LoVo (cell line): ENCODE measurements around the gene VEGFD.

ENCODE experiments used
- DNase-seq: peaks from one replicate; pipeline ENCODE4 v3.0.0-alpha.2; 2016; ENCODE audit warnings: low spot score

VEGFD gene

DNA sequence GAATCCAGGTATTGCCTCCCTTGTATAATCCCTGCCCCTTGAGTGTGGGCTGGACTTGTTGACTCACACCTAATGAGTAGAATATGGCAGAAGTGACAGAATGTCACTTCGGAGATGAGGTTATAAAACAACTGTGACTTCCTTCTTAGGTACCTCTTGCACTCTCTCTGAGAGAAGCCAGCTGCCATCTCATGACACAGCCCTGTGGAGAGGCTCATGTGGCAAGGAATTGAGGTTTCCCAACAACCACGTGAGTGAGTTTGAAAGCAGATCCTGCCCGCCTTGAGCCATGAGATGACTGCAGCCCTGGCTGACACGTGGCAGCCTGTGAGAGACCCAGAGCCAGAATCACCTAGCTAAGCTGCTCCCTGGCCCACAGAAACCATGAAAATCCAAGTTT is 82.3 kb downstream of the VEGFD start:
- DNase-seq: no peak

DNA sequence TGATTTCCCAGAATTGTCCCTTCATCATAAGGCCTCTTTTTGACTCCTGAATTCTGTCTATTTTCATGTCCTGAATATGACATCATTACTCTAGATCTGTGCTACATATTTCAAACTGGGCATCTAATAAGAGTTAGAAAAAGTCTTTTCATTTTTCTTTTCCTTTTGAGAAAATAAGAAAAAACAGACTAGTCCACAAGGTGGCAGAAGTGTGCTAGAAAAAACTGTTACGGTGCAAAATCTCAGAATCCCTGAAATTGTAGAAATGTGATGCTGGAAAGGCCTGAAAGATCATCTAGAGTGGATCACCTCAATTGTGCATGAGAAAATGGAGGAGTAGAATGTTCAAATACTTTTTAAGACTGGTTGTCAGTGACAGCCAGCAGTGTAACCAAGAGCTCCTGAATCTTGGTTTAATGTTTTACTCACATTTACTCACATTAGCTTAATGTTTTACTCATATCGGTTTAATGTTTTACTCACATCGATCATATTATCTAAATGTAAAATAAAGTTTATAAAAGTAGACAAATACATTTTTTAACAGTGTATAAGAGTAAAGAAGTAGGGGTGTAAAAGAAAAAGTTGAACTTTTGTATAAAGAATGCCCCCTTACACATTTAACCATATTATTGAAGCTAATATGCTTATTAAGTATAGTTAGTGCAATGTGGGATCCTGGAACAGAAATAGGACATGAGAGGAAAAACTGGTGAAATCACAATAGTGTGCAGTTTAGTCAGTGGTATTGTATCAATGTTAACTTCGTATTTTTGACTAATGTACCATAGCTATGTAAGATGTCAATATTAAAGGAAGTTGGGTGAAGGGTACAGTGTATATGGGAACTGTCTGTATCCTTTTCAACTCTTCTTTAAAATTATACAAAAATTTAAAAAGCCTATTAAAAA is 84.0 kb downstream of the VEGFD start:
- no peak for DNase-seq

DNA sequence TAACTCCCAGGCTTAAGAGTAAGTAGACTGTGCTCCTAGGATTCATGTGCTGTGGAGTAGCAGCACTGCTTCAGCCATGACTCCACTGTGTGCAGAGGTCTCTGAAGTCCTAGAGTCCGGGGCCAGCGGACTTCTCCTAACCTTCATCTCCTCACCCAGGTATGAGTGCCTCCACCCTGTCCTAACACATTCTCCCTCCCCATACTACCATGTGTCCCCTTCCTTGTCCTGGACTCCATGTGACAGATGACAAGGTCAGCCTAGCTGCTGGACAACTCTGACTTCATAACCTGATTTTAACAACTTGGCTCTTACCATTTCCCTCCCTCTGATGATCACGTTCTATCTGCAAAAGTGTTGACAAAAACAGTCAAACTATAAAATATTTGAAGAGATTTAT is 85.4 kb downstream of the VEGFD start:
- no peak for DNase-seq

DNA sequence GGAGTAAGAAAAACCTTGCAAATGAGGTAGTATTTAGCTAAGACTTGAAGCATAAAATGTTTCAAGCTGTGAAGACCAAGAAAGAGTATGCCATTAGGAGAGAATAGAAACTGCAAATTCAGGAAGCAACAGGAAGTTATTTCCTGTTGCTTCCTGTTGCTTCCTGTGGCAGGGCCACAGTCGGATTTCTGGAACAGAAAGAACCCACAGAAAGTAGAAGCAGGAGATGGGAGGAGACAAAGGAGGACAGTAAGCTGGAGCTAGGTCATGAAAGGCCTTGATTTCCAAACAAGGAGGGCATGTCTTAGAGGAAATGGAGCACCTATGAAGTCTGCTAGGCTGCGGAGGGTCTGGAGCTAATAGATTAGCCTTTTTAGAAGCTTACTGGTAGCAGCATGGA is 86.0 kb downstream of the VEGFD start:
- no peak for DNase-seq
